ENCODE measurements around the gene LAPTM4A.

The LAPTM4A gene

GRCh38 chr2:20016346-20016745 is 35.1 kb downstream of the LAPTM4A start:
- no peak for DNase-seq

- peak; percentile 15 for DNase-seq
Observed at GRCh38 chr2:20015482-20016083, 35.8 kb downstream of the LAPTM4A start.

DNA sequence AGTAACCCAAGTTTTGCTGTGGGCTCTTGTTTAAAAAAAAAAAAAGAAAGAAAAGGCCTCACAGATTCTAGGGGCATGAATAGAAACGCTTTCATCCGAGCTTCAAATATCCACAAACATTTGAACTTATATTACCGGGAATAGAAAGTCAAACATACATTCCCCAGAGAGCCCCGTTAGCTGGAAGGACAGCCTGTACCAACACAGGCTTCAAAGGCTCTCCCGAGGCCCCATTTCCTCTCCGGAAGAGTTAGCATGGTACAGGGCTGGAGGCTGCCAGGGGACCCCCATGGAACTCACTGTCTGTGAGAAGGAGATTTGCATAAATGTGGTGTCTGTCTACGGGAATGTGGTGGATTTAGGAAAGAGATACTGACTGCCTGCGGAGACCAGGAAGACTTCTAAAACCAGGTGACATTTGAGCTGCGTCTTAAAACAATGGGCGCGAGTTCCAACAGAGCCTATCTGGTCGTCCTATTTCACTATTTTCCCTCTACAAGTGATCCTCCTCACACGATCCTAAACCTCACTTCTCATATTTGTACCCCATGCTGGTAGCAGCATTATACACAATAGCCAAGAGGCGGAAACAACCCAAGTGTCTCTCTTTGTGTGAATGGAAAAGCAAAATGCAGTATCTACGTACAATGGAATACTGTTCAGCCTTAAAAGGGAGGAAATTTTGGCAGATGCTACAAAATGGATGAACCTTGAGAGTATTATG is 38.1 kb downstream of the LAPTM4A start:
- no peak for DNase-seq

- no peak for DNase-seq
Observed at GRCh38 chr2:20012282-20013125, 38.9 kb downstream of the LAPTM4A start, which contains the start of gene MATN3. Gene MATN3, minus strand, starts transcription at chr2:20012668. Its CDS starts 37 bp downstream, at chr2:20012631.

DNA sequence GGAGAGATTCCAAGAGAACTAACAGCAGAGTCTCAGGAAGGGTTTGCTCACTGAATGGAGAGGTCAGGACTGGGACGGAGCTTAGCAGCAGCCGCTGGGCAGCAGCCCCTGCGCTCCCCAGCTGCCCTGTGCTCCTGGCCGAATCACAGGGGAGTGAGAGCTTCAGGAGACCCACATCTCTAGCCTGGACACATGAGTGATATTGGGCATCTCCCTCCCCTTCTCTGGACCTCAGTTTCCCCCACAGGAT is 39.5 kb downstream of the LAPTM4A start:
- DNase-seq: no peak

- DNase-seq: no peak
Observed at GRCh38 chr2:20011276-20012031, 40.0 kb downstream of the LAPTM4A start.

DNA sequence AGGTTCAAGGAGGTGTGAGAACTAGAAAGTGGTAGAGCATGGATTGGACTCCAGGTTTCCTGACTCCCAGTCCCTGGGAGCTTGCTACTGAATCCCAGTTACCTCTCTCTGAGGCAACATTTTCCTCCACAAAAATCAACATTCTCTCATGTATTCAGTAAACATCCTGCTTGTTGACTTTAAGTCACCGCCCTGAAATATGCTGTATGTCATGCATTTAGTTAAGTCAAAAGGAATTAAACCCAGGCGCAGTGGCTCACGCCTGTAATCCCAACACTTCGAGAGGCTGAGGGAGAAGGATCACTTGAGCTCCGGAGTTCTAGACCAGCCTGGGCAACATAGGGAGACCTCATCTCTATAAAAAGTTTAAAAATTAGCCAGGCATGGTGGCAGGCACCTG is 42.7 kb downstream of the LAPTM4A start:
- no peak for DNase-seq

DNA sequence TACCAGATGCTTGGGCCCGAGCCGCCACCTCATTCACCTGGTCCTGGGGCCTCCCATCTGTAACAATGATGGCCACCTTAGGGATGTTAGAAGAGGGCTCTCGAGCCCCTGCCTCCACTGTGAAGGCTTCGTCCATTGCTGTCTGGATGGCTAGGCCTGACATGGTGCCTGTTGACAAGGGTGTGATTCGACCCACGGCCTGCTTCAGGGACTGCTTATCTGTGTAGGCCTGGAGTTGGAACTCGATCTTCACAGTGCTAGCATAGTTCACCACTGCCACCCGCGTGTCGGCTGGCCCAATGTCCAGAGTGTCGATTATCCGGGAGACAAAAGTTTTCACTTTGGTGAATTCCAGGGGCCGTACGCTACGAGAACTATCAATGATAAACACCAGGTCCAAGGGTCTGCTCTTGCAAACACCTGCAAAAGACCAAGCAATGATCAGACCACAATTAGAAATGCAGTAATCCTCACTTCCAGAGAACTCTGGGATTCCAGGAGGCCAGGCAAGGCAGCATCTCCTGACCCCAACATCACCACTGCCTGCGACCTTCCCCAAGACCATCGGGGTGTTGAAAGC is 45.4 kb downstream of the LAPTM4A start:
- DNase-seq: no peak

- no peak for DNase-seq
Observed at GRCh38 chr2:20005067-20005627, 46.3 kb downstream of the LAPTM4A start.

- DNase-seq: no peak
Observed at GRCh38 chr2:20001361-20001863, 50.0 kb downstream of the LAPTM4A start.

GRCh38 chr2:19993731-19994130 is 57.7 kb downstream of the LAPTM4A start:
- DNase-seq: no peak

DNA sequence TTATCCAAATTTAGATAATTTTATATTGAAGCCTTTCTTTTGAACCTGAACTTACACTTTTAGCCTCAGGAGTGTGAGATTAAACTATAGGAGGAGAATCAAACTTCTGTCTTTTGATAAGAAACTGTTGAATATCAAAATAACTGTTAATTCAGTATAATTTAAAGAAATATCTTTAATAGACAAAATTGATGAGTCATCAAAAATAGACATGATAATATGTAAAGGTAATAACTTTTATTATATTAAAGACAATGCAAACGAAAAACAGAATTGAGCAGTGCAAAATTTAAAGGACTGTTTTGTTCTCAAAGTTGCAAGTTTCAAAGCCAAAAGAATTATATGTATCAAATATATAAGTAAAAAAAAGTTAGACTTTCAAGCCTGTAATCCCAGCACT is 59.5 kb downstream of the LAPTM4A start:
- DNase-seq: no peak

DNA sequence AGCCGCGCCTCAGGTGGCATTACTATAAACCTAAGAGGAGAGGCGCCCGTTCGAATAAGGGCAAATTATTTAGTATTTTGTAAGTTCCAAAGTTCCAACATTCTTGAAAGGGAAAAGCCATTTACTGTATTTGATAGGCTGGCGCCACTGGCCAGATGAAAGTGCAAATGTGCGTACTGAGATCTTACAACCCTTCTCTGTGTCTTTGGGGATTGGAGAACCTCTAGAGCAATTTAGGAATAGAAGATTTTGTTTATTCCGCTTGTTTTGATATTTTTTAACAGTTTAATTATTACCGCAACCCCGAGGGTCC is 61.1 kb downstream of the LAPTM4A start:
- DNase-seq: no peak

- DNase-seq: peak; percentile 84
Observed at GRCh38 chr2:19989667-19990415, 61.6 kb downstream of the LAPTM4A start, which contains the start of gene WDR35. Gene WDR35, minus strand, starts transcription at chr2:19990105. Its CDS starts 90 bp downstream, at chr2:19990015.

- DNase-seq: no peak
Observed at GRCh38 chr2:19989342-19989666, 62.1 kb downstream of the LAPTM4A start.

- no peak for DNase-seq
Observed at GRCh38 chr2:19988600-19988999, 62.8 kb downstream of the LAPTM4A start.

DNA sequence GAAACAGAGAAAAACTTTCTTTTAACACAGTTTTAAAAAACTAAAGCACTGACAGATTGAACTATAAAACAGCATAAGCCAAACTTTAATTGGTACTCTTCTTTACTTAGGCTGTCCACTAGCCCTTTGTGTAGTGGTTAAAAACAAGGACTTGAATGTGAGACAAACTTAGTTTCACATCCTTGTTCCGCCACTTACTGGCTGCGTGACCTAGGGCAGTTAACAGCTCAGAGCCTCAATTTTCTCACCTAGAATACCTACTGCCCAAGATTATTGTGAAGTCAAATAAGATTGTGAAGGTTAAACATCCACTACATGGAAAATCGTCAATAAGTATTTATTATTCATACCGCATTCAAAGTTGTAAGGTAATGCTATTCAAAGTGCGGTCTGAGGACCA is 63.5 kb downstream of the LAPTM4A start:
- no peak for DNase-seq
